Effector CD4-positive, alpha-beta T cell (primary cell): ENCODE measurements around the gene SYCP1. TPM values are rescaled to one million over a fixed set of nuclear protein-coding genes. Genes with fewer than 3 reads are reported as not detected.
"Not testable (repeated sequence)": the region's sequence is repeated elsewhere in the genome, so short reads cannot be mapped to it uniquely, and the experiment has no call there.

Experiments
- DNase-seq: peaks from one replicate; pipeline ENCODE4 v3.0.0-alpha.2; 2020
- total RNA-seq: gene quantifications from one replicate; lab custom pipeline; 2026; lab: John Stamatoyannopoulos, UW

SYCP1 gene
- not detected for total RNA-seq

DNA sequence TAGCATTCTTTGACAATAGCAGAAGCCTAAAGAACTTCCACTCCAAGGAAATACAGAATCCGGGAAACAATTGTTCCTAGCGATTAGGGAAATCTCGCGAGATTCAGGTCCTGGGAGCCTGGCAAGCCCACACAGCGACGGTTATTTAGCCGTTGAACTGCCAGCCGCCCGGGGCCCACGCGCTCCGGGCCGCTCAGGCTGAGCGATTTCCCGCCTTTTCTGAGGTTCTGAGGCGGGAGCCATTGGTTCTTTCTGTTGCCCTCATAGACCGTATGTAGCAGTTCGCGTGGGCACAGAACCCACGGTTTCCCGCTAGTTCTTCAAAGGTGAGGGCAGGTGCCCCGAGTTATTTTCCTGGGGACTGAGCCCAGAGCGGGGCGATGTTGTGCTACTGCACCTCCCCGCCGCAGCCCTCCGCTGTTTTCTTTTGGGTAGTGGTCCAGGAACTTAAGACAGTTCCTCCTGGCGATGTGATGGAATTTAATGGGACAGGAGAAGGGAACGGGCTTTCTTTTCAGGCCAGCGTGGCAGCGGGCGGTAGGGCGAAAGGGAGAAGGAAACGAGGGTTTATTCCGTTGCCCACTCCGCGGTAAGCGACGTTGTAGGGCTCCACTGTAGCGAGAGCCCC is at the start of gene SYCP1:
Gene SYCP1, plus strand, starts transcription at position 171 of the 628 bp plus-strand sequence. CDS start 602 bp downstream, outside the sequence.
- no peak for DNase-seq

DNA sequence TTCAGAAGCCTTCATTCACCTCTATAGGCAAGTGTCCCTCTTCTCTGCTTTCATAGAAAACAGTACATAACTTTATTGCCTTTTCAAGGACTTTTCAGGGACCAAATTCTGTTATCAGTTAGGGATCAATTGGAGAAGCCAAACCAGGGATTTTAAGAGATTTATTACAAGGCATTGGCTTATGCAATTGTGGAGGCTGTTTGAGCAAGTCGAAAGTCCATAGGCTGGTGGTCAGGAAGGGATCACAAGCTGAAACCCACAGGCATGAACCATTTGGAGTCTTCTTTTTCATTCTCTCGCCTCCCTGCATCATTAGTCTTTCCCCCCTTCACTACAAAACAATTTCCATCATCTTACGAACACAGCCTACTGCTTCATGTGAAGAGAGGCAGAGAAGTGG is 34.8 kb upstream of the SYCP1 start:
- DNase-seq = no peak

DNA sequence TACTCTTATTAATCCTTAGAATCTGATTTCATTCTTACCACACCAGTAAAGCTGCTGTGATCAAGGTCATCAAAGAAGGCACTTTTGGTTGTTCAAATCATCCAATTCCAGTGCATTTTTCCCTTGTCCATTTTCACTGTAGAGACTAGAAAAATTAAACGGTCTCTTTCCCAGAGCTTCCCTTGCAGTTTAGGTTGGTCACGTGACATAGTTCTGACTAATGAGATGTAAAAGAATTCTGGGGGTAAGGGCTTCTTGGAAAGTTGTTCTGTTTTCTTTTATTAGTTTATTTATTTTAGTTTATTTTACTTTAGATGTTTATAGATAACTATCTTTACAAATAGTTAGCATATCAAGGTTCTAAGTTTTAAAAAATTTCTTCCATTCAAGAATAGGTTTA is 34.3 kb upstream of the SYCP1 start:
- DNase-seq = no peak

DNA sequence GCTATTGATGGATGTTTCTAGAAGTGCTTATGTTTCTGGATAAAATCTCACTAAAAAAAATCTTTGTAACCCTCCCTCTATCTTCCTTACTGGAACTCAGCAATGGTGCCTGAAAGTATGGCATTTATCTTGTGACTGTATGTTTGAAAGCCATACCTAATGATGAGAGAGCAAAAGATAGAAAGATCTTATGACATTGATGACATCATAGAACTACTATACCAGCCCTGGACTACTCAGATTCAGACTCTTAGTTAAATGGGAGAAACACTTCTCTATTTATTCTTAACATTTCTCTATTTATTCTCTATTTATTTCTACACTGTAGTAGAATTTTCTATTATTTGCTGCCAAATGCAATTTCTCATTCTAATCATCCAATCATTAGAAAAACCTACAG is 32.7 kb upstream of the SYCP1 start:
- no peak for DNase-seq

GRCh38 chr1:114828251-114828650 is 26.4 kb upstream of the SYCP1 start:
- DNase-seq = no peak

DNA sequence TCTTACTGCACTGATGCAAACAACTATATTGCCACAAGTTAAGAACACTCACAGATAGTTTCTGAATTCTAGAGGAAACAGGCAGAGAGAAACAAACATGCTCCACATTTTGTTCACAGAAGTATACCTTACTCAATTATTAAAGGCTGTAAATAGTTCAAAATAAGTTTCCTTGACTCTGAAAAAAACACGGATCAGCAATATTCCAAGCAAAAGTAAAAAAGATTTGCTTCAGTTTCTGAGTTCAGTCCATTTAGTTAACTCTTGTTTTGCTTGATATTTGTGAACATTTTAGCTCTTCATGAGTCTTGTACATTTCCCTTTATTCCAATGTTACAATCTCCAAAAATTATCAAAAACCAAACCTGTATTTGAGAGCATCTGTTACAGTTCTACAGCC is 24.6 kb upstream of the SYCP1 start:
- DNase-seq = not testable (repeated sequence)

- no peak for DNase-seq
Observed at GRCh38 chr1:114831276-114831994, 23.2 kb upstream of the SYCP1 start.

GRCh38 chr1:114832057-114832456 is 22.6 kb upstream of the SYCP1 start:
- DNase-seq = no peak

DNA sequence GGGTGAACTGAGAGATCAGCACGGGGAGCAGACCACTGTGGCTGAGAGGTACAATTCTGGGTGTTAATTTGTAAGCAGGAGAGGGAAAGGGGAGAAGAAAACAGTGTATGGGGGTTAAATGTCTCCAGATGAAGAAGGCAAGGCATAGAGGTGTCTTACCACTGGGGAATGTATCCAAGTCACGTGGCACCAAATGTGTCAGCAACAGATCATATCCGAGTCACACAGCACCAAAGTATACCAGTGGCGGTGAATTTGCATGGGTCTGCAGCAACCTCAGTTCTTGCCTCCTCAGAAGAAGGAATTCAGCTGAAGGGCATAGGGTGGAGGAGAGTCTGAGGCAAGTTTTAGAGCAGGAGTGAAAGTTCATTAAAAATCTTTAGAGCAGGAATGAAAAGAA is 21.2 kb upstream of the SYCP1 start:
- no peak for DNase-seq

GRCh38 chr1:114844270-114844669 is 10.4 kb upstream of the SYCP1 start:
- DNase-seq = no peak

DNA sequence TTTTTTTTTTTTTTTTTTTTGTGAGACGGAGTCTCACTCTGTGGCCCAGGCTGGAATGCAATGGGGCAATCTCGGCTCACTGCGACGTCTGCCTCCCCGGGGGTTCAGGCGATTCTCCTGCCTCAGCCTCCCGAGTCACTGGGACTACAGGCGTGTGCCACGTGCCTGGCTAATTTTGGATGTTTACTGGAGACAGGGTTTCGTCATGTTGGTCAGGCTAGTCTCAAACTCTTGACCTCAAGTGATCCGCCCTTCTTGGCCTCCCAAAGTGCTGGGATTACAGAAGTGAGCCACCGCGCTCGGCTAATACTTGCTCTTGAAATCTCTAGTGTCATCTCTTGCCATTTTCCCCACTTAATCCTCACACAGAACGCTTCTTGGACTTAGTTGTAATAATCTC is 1.1 kb upstream of the SYCP1 start:
- no peak for DNase-seq

DNA sequence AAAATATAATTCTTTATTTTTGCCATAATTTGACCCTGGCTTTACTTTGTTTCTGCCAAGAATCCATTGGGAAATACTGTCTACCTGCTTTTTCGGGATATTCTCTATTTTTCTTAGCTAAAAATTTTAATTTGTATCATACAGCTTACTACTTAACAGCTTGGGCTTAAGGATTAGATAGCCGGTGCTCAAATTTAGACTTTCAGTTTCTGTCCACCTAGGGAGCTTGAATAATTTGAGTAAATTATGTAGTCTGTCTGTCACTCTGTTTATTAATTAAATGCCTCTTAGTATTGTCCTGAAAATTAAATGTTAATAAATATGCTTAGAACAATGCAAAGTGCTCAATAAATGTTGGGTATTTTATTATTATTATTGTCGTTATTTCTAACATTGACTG is 6.7 kb downstream of the SYCP1 start:
- DNase-seq = no peak

GRCh38 chr1:114892194-114892918 is 37.7 kb downstream of the SYCP1 start:
- no peak for DNase-seq

- no peak for DNase-seq
Observed at GRCh38 chr1:114896795-114897194, 42.1 kb downstream of the SYCP1 start.

GRCh38 chr1:114901814-114902213 is 47.2 kb downstream of the SYCP1 start:
- DNase-seq = no peak

DNA sequence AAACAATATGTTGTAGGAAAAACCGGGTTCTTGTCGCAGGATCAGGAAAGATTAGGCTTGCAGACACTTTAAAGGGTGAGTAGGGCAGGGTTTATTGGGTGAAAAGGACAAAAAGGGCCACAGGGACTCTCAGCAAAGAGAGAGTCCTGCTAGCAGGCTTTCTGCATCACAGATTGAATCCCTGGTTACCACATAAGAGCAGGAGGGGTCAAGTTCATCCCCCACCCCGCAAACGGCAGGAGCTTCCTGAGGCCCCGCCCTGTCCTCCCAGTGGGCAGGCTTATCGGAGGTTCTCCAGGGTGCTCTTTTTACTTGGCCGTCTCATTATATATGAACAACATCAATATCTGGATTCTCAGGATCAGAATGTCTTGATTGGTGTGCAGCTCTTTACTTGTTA is 47.7 kb downstream of the SYCP1 start:
- no peak for DNase-seq

GRCh38 chr1:114903480-114903879 is 48.8 kb downstream of the SYCP1 start:
- DNase-seq = no peak

- not testable (repeated sequence) for DNase-seq
Observed at GRCh38 chr1:114915720-114916119, 61.1 kb downstream of the SYCP1 start.

DNA sequence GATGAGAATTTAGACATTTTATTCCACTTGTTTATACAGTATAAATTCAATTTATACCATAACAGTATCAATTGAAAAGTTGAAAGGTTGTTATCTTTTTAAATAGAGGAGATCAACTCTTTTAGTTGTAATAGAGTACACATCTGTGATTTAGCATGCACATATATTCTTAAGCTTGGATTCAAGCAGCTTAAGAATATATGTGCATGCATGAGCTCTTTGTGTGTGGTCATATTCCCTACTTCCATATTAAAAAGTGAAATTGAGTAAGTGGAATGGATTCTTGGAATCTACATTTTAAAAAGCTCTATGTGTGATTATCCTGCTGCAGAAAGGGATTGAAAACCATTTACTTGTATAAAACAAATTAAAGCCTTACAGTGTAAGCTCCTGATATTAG is 71.9 kb downstream of the SYCP1 start:
- DNase-seq = no peak

GRCh38 chr1:114927401-114927800 is 72.7 kb downstream of the SYCP1 start:
- DNase-seq = no peak

- DNase-seq = no peak
Observed at GRCh38 chr1:114956570-114956969, 101.9 kb downstream of the SYCP1 start.

GRCh38 chr1:114959423-114959822 is 104.8 kb downstream of the SYCP1 start:
- no peak for DNase-seq

DNA sequence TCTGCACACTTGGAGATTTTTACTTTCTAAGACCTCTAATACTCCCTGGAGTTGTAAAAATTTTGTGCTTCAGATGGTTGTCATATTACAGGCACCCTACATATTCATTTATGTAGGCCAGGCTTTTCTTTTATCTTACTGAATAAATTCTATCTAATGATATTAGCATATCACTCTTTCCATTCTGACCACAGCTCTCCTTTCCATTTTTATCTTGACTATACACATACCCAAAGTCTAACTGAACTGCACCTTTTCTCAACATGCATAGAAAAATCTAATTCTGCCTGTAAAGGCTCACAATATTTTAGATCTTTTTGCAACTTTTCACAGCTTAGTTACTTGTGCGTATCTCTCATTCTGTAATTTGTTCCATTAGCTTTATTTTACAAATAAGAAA is 122.2 kb downstream of the SYCP1 start:
- no peak for DNase-seq
